DMS114 treated with DMSO at 0.1 percent for 48 hours (cell line): ENCODE measurements around the gene BCAS1.

Experiments used
- DNase-seq: peaks from one replicate; lab custom pipeline; 2025; ENCODE audit not compliant: unreplicated experiment; lab: John Stamatoyannopoulos, UW

The BCAS1 gene

GRCh38 chr20:53894707-53895384 lies 175.5 kb downstream of the BCAS1 start:
- no peak for DNase-seq
